HFF-Myc (cell line): ENCODE data around the gene HK3.

Experiments
- DNase-seq: peaks from one replicate; pipeline ENCODE4 v3.0.0-alpha.2; 2011; ENCODE audit warnings: low read depth; ENCODE audit errors: extremely low read depth
- H3K4me3 ChIP-seq: replicated peaks from 2 replicates; pipeline ENCODE4 v1.5.1; 2011; ENCODE audit warnings: low read depth, mild to moderate bottlenecking, control low read depth, low read length
- TF ChIP-seq, protein P1 (sequence below): IDR thresholded peaks from 2 replicates; pipeline ENCODE4 v1.5.1; 2012; ENCODE audit warnings: mild to moderate bottlenecking, low read depth, low read length, control low read depth; ENCODE audit errors: missing control alignments

The HK3 gene

DNA sequence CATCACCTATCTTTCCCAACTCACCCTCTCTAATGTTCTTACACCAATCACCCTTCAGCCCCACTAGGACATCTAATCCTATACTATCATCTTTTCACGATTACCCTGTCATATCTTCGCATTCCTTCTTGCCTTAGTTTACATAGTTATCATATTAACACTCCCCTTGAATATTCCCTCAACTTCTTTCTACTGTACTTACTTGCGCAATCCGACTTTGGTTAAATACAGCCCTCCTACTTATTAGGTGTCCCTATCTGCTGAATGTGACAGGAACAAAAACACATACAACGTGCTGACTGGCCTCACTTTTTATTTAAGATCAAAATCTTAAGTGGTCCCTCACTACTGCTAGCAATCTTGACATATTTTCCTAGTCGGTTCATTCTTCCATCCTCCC is 19.5 kb upstream of the HK3 start:
- no peak for DNase-seq
- TF ChIP-seq, protein P1, sequence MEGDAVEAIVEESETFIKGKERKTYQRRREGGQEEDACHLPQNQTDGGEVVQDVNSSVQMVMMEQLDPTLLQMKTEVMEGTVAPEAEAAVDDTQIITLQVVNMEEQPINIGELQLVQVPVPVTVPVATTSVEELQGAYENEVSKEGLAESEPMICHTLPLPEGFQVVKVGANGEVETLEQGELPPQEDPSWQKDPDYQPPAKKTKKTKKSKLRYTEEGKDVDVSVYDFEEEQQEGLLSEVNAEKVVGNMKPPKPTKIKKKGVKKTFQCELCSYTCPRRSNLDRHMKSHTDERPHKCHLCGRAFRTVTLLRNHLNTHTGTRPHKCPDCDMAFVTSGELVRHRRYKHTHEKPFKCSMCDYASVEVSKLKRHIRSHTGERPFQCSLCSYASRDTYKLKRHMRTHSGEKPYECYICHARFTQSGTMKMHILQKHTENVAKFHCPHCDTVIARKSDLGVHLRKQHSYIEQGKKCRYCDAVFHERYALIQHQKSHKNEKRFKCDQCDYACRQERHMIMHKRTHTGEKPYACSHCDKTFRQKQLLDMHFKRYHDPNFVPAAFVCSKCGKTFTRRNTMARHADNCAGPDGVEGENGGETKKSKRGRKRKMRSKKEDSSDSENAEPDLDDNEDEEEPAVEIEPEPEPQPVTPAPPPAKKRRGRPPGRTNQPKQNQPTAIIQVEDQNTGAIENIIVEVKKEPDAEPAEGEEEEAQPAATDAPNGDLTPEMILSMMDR = no peak
- no peak overlapping the region for H3K4me3 ChIP-seq

DNA sequence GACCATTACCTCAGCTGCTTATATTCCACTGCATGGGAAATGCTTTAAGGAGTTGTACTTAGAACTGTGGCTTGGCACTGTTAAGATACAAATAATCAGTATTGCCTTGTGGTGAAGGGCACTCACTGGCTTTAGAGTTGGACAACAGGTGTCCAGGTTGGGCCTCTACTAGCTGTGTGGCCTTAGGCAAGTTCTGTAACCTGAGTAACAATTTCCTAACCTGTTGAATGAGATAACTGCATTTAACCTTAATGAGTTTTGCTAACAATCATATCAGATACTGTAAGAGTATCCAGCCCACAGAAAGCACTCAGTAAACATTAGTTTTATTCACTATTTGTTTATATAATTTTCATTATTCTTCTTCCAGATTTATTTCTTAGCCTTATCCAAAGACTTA is 17.2 kb upstream of the HK3 start:
- no peak for DNase-seq
- no peak overlapping the region for H3K4me3 ChIP-seq
- TF ChIP-seq, protein P1 = no peak

DNA sequence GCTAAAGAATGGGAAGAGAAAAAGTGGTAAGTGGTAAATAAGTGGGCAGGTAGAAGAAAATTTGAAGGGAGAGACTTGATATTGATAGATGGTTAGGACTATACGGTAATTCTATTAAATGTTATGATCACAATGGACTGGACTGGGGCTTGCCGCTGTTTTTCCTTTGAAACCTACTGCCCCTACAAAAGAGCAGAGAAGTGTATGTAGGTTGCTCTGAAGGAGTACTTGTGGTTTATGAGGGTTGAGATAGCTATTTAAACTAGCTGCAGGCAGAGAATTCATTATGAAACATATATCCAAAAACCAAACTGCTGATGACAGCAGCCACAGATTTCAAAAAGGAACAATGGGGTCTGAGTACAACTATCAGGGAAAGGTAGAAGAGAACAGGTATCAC is 16.8 kb upstream of the HK3 start:
- TF ChIP-seq, protein P1 = no peak
- DNase-seq = no peak
- H3K4me3 ChIP-seq = no peak overlapping the region

DNA sequence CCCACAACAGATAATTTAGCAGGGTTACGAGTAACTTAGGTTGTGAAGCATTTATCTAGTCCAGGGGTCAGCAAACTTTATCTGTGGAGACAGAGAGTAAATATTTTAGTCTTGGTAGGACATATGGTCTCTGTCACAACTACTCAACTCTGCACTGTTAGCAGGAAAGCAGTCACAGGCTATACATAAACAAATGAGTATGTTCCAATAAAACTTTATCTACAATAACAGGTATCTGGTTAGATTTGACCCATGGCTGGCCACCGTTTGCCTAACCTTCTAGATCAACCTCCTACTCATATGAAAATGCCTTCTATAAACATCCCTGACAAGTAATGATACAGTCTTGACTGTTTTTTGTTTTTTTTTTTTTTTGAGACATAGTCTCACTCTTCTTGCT is 13.0 kb upstream of the HK3 start:
- TF ChIP-seq, protein P1 = no peak
- no peak overlapping the region for H3K4me3 ChIP-seq
- no peak for DNase-seq

DNA sequence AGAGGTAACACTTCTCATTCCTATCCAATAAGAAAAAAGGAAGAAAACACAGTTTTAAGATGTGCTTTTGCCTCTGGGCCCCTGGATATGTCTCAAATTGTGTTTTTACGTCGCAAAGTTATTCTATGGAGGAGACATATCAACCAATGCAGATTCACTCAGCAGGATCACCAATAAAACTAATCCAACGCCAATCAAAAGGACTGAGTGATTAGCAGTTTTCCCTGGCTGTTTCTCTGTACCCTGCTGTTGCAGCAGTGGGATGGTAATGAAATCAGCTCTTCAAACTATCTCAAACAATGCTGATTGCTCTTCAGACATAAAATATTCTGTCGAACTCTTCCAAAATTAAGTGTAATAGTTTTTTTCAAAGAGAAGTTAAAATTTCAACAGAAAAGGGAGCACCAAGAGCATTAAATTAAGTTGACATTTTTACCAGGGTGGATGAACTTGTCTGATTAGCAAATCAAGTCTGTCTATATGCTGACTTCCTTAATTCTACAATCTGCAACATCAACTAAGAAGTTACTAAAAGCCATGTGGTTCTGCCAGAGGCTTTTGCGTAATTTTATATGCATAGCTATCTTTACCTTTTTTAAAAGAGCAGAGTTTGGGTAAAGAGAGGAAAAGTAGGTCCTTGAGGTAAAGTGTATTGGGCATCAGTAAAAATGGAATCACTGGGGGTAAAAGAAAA is 9.7 kb upstream of the HK3 start:
- no peak overlapping the region for H3K4me3 ChIP-seq
- TF ChIP-seq, protein P1 = no peak
- DNase-seq = no peak

DNA sequence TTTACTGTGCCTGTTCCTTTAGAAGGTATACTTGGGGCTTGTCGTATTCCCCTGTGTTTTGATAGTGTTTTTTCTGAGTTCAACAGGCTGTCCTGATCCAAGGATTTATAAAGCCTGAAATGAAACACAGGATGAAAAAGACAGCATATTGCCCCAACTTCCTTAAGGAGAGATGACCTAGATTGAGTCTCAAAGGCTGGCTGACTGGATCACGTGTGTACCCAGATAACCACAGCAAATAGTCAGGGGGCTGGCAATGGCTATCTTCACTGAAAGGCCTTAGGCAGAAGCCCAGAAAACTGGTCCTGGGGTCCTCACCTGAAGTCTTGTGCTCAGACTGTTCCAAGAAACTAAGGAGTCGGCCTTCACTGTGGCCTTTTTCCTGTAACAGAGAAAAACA is 7.7 kb upstream of the HK3 start:
- TF ChIP-seq, protein P1 = no peak
- DNase-seq = no peak
- no peak overlapping the region for H3K4me3 ChIP-seq

DNA sequence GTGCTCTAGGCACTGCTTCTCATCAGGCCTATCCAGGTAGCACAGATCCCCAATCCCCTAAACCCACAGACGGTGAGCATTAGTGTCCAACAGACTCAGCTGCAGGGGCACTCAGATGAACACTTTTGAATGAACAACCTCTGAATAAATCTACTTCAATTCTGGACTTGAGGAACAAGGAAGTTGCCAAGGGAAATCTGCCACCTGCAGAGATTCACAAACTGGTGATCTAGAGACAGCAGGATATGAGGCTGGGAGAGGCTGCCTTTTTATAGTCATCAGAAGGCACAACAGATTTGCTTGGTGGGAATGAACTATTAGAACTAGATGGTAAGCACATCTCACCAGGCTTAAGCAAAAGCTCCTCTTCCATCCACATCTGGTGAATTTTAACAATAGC is 7.0 kb upstream of the HK3 start:
- no peak for DNase-seq
- TF ChIP-seq, protein P1 = no peak
- no peak overlapping the region for H3K4me3 ChIP-seq
